GM23338 (cell line): ENCODE measurements around the gene MICAL3.

Experiments used
- CREB1 ChIP-seq: fragments of 250-450 bp; sonication (Bioruptor Pico); IDR thresholded peaks from 2 replicates; pipeline ENCODE4 v1.5.0; 2020; ENCODE audit warnings: low read depth, mild to moderate bottlenecking, moderate library complexity
- EZH2 ChIP-seq: fragments of 200-600 bp; sonication (generic); IDR thresholded peaks from one replicate; pipeline ENCODE4 v1.8.0; 2017; ENCODE audit warnings: antibody characterized with exemption, mild to moderate bottlenecking, low read depth; ENCODE audit not compliant: unreplicated experiment
- EZH2phosphoT487 ChIP-seq: fragments of 200-600 bp; sonication (generic); IDR thresholded peaks from one replicate; pipeline ENCODE4 v1.8.1; 2018; ENCODE audit warnings: antibody characterized with exemption; ENCODE audit not compliant: unreplicated experiment
- JUNB ChIP-seq: IDR thresholded peaks from one replicate; pipeline ENCODE4 v1.6.1; 2016; ENCODE audit warnings: antibody characterized with exemption; ENCODE audit not compliant: unreplicated experiment
- POLR2AphosphoS5 ChIP-seq: IDR thresholded peaks from 2 replicates; pipeline ENCODE4 v1.6.1; 2016; ENCODE audit warnings: antibody characterized with exemption, low read depth
- REST ChIP-seq: IDR thresholded peaks from one replicate; pipeline ENCODE4 v1.6.1; 2018; ENCODE audit warnings: antibody characterized with exemption; ENCODE audit not compliant: unreplicated experiment
- STAT1 ChIP-seq: IDR thresholded peaks from one replicate; pipeline ENCODE4 v1.6.1; 2016; ENCODE audit warnings: antibody characterized with exemption; ENCODE audit not compliant: unreplicated experiment
- ZNF114 ChIP-seq: fragments of 250-450 bp; sonication (Bioruptor Pico); IDR thresholded peaks from 2 replicates; pipeline ENCODE4 v1.5.0; 2020; ENCODE audit warnings: mild to moderate bottlenecking, moderate library complexity
- ZNF331 ChIP-seq: fragments of 250-450 bp; sonication (Bioruptor Pico); IDR thresholded peaks from 2 replicates; pipeline ENCODE4 v1.5.0; 2020; ENCODE audit warnings: low read depth, mild to moderate bottlenecking, moderate library complexity
- ZNF462 ChIP-seq: fragments of 250-450 bp; sonication (Bioruptor Pico); IDR thresholded peaks from 2 replicates; pipeline ENCODE4 v1.5.0; 2020; ENCODE audit warnings: mild to moderate bottlenecking, moderate library complexity
- TF ChIP-seq, protein P1 (sequence below), 2 experiments: fragments of 200-600 bp in 1 of 2; sonication (generic) in 1 of 2; conservative IDR thresholded peaks; 2 replicates each; pipeline versions ENCODE4 v1.5.1 to v1.6.1; 2016 to 2017; ENCODE audit warnings: antibody characterized with exemption in 2 of 2, low read depth in 2 of 2, mild to moderate bottlenecking in 2 of 2, moderate library complexity in 1 of 2

- TF ChIP-seq, protein P1, sequence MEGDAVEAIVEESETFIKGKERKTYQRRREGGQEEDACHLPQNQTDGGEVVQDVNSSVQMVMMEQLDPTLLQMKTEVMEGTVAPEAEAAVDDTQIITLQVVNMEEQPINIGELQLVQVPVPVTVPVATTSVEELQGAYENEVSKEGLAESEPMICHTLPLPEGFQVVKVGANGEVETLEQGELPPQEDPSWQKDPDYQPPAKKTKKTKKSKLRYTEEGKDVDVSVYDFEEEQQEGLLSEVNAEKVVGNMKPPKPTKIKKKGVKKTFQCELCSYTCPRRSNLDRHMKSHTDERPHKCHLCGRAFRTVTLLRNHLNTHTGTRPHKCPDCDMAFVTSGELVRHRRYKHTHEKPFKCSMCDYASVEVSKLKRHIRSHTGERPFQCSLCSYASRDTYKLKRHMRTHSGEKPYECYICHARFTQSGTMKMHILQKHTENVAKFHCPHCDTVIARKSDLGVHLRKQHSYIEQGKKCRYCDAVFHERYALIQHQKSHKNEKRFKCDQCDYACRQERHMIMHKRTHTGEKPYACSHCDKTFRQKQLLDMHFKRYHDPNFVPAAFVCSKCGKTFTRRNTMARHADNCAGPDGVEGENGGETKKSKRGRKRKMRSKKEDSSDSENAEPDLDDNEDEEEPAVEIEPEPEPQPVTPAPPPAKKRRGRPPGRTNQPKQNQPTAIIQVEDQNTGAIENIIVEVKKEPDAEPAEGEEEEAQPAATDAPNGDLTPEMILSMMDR (conservative IDR thresholded peaks at IDR 0.05; ENCODE audit: low read depth in 2 of 2): no peak
- TF ChIP-seq EZH2 (no peak), EZH2phosphoT487 (no peak), POLR2AphosphoS5 (no peak), STAT1 (no peak), JUNB (no peak), REST (no peak), CREB1 (CRISPR knock-in tag) (no peak), ZNF331 (CRISPR knock-in tag) (no peak), ZNF114 (CRISPR knock-in tag) (no peak), ZNF462 (no peak)
These were observed 49.1 kb upstream of the MICAL3 start for GRCh38 chr22:18073467-18073866.
